HG03442 (cell line): ENCODE results near the gene CNTN4.

ENCODE experiments used
- ATAC-seq: cut with Tn5 transposase; IDR thresholded peaks from one replicate; pipeline ENCODE4 v1.9.1; 2021; ENCODE audit warnings: mild to moderate bottlenecking, moderate library complexity; ENCODE audit not compliant: unreplicated experiment

CNTN4 gene

GRCh38 chr3:2148561-2149340 is 50.1 kb downstream of the CNTN4 start:
- ATAC-seq: no peak

GRCh38 chr3:2153053-2153452 is 54.4 kb downstream of the CNTN4 start:
- no peak for ATAC-seq

- no peak for ATAC-seq
Observed at GRCh38 chr3:2153547-2153946, 54.9 kb downstream of the CNTN4 start.

GRCh38 chr3:2154621-2155020 is 56.0 kb downstream of the CNTN4 start:
- no peak for ATAC-seq

- ATAC-seq: peak; percentile 75
Observed at GRCh38 chr3:2156244-2156847, 57.7 kb downstream of the CNTN4 start.

GRCh38 chr3:2158828-2159227 is 60.2 kb downstream of the CNTN4 start:
- no peak for ATAC-seq

GRCh38 chr3:2166552-2166951 is 67.9 kb downstream of the CNTN4 start:
- ATAC-seq: no peak

GRCh38 chr3:2172561-2173171 is 74.0 kb downstream of the CNTN4 start:
- ATAC-seq: no peak

- ATAC-seq: no peak
Observed at GRCh38 chr3:2180634-2181033, 82.0 kb downstream of the CNTN4 start.

GRCh38 chr3:2198776-2199279 is 100.2 kb downstream of the CNTN4 start:
- ATAC-seq: no peak

GRCh38 chr3:2204054-2204453 is 105.4 kb downstream of the CNTN4 start:
- ATAC-seq: no peak

- ATAC-seq: no peak
Observed at GRCh38 chr3:2205692-2206091, 107.0 kb downstream of the CNTN4 start.

GRCh38 chr3:2206536-2206935 is 107.9 kb downstream of the CNTN4 start:
- no peak for ATAC-seq

GRCh38 chr3:2211568-2211967 is 112.9 kb downstream of the CNTN4 start:
- ATAC-seq: no peak

GRCh38 chr3:2212206-2212605 is 113.5 kb downstream of the CNTN4 start:
- no peak for ATAC-seq

GRCh38 chr3:2218375-2218774 is 119.7 kb downstream of the CNTN4 start:
- no peak for ATAC-seq

GRCh38 chr3:2218816-2219215 is 120.2 kb downstream of the CNTN4 start:
- no peak for ATAC-seq

- ATAC-seq: no peak
Observed at GRCh38 chr3:2236203-2236602, 137.5 kb downstream of the CNTN4 start.

GRCh38 chr3:2244137-2244536 is 145.5 kb downstream of the CNTN4 start:
- no peak for ATAC-seq

- ATAC-seq: no peak
Observed at GRCh38 chr3:2246873-2247648, 148.4 kb downstream of the CNTN4 start.

GRCh38 chr3:2247831-2248230 is 149.2 kb downstream of the CNTN4 start:
- ATAC-seq: no peak
